Neural cell (in vitro differentiated cells): ENCODE measurements around the gene UBAP2. TPM values are rescaled to one million over a fixed set of nuclear protein-coding genes. Genes with fewer than 3 reads are reported as not detected.

Experiments
- H2AFZ ChIP-seq: fragments of 200-600, 300-800 bp; sonication (generic), shearing (Covaris generic); 2 replicates; pipeline ENCODE4 v1.6.0; 2014; ENCODE audit warnings: low read depth, mild to moderate bottlenecking, antibody characterized with exemption, low read length, moderate library complexity
- H3F3A ChIP-seq: fragments of 200-600 bp; shearing (Covaris generic); 2 replicates; pipeline ENCODE4 v1.6.1; 2016; ENCODE audit warnings: mild to moderate bottlenecking, moderate library complexity, mixed read lengths, antibody characterized with exemption, low read length; ENCODE audit not compliant: insufficient read depth, poor library complexity, severe bottlenecking
- H3K27ac ChIP-seq: fragments of 200-600, 300-800 bp; sonication (generic), shearing (Covaris generic); 2 replicates; pipeline ENCODE4 v1.5.1; 2014; ENCODE audit warnings: mild to moderate bottlenecking, low read length, moderate library complexity
- H3K27me3 ChIP-seq: fragments of 300-800, 200-600 bp; sonication (generic), shearing (Covaris generic); 2 replicates; pipeline ENCODE4 v1.6.0; 2014; ENCODE audit warnings: mild to moderate bottlenecking, low read depth, low read length, moderate library complexity; ENCODE audit not compliant: insufficient read depth
- H3K36me3 ChIP-seq: fragments of 300-800, 200-600 bp; sonication (generic), shearing (Covaris generic); 2 replicates; pipeline ENCODE4 v1.5.1; 2014; ENCODE audit warnings: mild to moderate bottlenecking, antibody characterized with exemption, low read length, moderate library complexity; ENCODE audit not compliant: insufficient read depth
- H3K4me2 ChIP-seq: fragments of 300-800, 200-600 bp; sonication (generic), shearing (Covaris generic); 2 replicates; pipeline ENCODE4 v1.6.0; 2014; ENCODE audit warnings: mild to moderate bottlenecking, low read length
- H3K4me3 ChIP-seq: fragments of 300-800, 200-600 bp; sonication (generic), shearing (Covaris generic); 2 replicates; pipeline ENCODE4 v1.5.1; 2014; ENCODE audit warnings: mild to moderate bottlenecking, low read length, moderate library complexity
- H3K79me2 ChIP-seq: fragments of 200-600 bp; shearing (Covaris generic); replicated peaks from 2 replicates; pipeline ENCODE4 v1.6.0; 2014; ENCODE audit warnings: mild to moderate bottlenecking, low read length, moderate library complexity; ENCODE audit not compliant: insufficient read depth
- H3K9ac ChIP-seq: fragments of 300-800, 200-600 bp; sonication (generic), shearing (Covaris generic); 2 replicates; pipeline ENCODE4 v1.6.1; 2016; ENCODE audit warnings: mild to moderate bottlenecking, low read length, mixed read lengths
- H3K9me2 ChIP-seq: fragments of 200-600 bp; shearing (Covaris generic); 2 replicates; pipeline ENCODE4 v1.6.1; 2016; ENCODE audit warnings: mild to moderate bottlenecking, low read length, mixed read lengths; ENCODE audit not compliant: insufficient read depth
- H3K9me3 ChIP-seq: fragments of 200-600, 300-800 bp; sonication (generic), shearing (Covaris generic); 2 replicates; pipeline ENCODE4 v1.6.1; 2016; ENCODE audit warnings: mild to moderate bottlenecking, mixed run types, low read length, moderate library complexity, mixed read lengths
- H4K20me1 ChIP-seq: fragments of 200-600 bp; shearing (Covaris generic); 2 replicates; pipeline ENCODE4 v1.6.1; 2016; ENCODE audit warnings: mild to moderate bottlenecking, mixed run types; ENCODE audit not compliant: insufficient read depth
- EP300 ChIP-seq: fragments of 450-650 bp; conservative IDR thresholded peaks from 2 replicates; pipeline ENCODE4 v1.6.1; 2014; ENCODE audit warnings: antibody characterized with exemption, mild to moderate bottlenecking, moderate library complexity; ENCODE audit not compliant: poor library complexity, severe bottlenecking
- EZH2 ChIP-seq: fragments of 200-600, 300-800 bp; shearing (Covaris generic), sonication (generic); IDR thresholded peaks from 2 replicates; pipeline ENCODE4 v1.6.1; 2014; ENCODE audit warnings: antibody characterized with exemption, low read length, borderline replicate concordance, mild to moderate bottlenecking; ENCODE audit not compliant: insufficient read depth, poor library complexity, severe bottlenecking
- MXI1 ChIP-seq: fragments of 450-650 bp; conservative IDR thresholded peaks from 2 replicates; pipeline ENCODE4 v1.6.1; 2014; ENCODE audit warnings: antibody characterized with exemption, mild to moderate bottlenecking; ENCODE audit not compliant: poor library complexity, severe bottlenecking
- POLR2AphosphoS5 ChIP-seq: IDR thresholded peaks from 2 replicates; pipeline ENCODE4 v1.6.1; 2012
- RAD21 ChIP-seq: fragments of 450-650 bp; conservative IDR thresholded peaks from 2 replicates; pipeline ENCODE4 v1.6.1; 2014; ENCODE audit warnings: antibody characterized with exemption, mild to moderate bottlenecking, moderate library complexity
- SMC3 ChIP-seq: fragments of 450-650 bp; conservative IDR thresholded peaks from 2 replicates; pipeline ENCODE4 v1.6.1; 2014; ENCODE audit warnings: antibody characterized with exemption, mild to moderate bottlenecking, moderate library complexity; ENCODE audit not compliant: poor library complexity
- TAF1 ChIP-seq: IDR thresholded peaks from 2 replicates; pipeline ENCODE4 v1.6.1; 2012; ENCODE audit warnings: low read depth
- polyA plus RNA-seq: library from polyadenylated mRNA; depleted of rRNA; stranded (reverse); fragments of >200 nt; gene quantifications from 2 replicates; pipeline ENCODE4 v1.2.3, GENCODE V29; 2014
- TF ChIP-seq, protein P1 (sequence below): IDR thresholded peaks from 2 replicates; pipeline ENCODE4 v1.6.1; 2012; ENCODE audit warnings: borderline replicate concordance
- TF ChIP-seq, protein P2 (sequence below): fragments of 450-650 bp; IDR thresholded peaks from 2 replicates; pipeline ENCODE4 v1.5.1; 2014; ENCODE audit warnings: antibody characterized with exemption, mild to moderate bottlenecking, moderate library complexity; ENCODE audit not compliant: poor library complexity, severe bottlenecking

The UBAP2 gene
- polyA plus RNA-seq, 1 donor from 2014 or later: 9.2 TPM

DNA sequence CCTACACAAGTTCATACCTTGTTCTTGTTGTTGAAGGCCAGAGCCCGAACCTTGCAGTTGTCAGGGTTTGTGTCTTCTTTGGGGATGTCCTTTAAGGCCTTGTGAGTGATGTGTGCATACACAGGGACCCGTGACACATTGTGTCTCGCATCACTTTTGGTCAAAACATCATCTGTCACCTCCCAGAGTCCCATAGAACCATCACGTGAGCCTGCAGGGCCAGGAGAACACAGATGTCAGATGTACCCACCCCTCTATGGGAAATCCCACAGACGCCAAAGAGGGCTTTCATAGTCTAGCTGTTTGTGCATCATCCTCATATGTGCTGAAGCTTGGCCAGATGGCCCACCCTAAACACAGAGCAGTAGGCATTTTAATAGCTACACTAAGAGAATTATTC is 49.6 kb upstream of the UBAP2 start:
- Histone ChIP-seq H2AFZ (no peak overlapping the region), H3K36me3 (no peaks in the 10 kb centered on the region), H3K4me2 (no peak overlapping the region), H3K79me2 (no peaks in the 10 kb centered on the region), H3K27me3 (no peaks in the 10 kb centered on the region), H3K9me2 (no peaks in the 10 kb centered on the region), H3K9ac (no peak overlapping the region), H3K4me3 (no peak overlapping the region), H4K20me1 (no peaks in the 10 kb centered on the region), H3F3A (no peaks in the 10 kb centered on the region), H3K27ac (no peak overlapping the region), H3K9me3 (no peaks in the 10 kb centered on the region)
- no peak for TF ChIP-seq EZH2
- no peak for TF ChIP-seq TAF1
- no peak for TF ChIP-seq EP300
- TF ChIP-seq RAD21: no peak
- no peak for TF ChIP-seq POLR2AphosphoS5
- TF ChIP-seq MXI1: no peak
- TF ChIP-seq, protein P1, sequence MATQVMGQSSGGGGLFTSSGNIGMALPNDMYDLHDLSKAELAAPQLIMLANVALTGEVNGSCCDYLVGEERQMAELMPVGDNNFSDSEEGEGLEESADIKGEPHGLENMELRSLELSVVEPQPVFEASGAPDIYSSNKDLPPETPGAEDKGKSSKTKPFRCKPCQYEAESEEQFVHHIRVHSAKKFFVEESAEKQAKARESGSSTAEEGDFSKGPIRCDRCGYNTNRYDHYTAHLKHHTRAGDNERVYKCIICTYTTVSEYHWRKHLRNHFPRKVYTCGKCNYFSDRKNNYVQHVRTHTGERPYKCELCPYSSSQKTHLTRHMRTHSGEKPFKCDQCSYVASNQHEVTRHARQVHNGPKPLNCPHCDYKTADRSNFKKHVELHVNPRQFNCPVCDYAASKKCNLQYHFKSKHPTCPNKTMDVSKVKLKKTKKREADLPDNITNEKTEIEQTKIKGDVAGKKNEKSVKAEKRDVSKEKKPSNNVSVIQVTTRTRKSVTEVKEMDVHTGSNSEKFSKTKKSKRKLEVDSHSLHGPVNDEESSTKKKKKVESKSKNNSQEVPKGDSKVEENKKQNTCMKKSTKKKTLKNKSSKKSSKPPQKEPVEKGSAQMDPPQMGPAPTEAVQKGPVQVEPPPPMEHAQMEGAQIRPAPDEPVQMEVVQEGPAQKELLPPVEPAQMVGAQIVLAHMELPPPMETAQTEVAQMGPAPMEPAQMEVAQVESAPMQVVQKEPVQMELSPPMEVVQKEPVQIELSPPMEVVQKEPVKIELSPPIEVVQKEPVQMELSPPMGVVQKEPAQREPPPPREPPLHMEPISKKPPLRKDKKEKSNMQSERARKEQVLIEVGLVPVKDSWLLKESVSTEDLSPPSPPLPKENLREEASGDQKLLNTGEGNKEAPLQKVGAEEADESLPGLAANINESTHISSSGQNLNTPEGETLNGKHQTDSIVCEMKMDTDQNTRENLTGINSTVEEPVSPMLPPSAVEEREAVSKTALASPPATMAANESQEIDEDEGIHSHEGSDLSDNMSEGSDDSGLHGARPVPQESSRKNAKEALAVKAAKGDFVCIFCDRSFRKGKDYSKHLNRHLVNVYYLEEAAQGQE: no peak
- TF ChIP-seq SMC3: no peak
- TF ChIP-seq, protein P2, sequence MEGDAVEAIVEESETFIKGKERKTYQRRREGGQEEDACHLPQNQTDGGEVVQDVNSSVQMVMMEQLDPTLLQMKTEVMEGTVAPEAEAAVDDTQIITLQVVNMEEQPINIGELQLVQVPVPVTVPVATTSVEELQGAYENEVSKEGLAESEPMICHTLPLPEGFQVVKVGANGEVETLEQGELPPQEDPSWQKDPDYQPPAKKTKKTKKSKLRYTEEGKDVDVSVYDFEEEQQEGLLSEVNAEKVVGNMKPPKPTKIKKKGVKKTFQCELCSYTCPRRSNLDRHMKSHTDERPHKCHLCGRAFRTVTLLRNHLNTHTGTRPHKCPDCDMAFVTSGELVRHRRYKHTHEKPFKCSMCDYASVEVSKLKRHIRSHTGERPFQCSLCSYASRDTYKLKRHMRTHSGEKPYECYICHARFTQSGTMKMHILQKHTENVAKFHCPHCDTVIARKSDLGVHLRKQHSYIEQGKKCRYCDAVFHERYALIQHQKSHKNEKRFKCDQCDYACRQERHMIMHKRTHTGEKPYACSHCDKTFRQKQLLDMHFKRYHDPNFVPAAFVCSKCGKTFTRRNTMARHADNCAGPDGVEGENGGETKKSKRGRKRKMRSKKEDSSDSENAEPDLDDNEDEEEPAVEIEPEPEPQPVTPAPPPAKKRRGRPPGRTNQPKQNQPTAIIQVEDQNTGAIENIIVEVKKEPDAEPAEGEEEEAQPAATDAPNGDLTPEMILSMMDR: no peak

DNA sequence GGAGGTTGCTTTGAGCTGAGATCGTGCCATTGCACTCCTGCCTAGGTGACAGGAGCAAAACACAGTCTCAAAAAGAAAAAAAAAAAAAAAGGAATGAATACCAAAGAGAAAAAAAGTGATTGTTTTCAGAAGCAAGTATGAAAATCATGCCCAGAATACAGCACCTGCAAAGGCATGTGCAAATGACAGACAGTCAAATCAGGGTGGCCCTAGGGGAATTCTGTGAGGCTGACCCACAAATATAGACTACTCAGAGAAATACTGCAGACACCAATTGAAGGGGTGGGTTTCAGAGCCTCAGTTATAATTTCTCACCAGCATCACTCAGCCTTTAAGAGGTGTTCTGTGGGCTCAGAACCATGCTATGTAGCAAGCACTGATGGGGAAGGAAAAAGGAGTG is 49.2 kb upstream of the UBAP2 start:
- no peak overlapping the region for H3K4me3 ChIP-seq
- H3K27ac ChIP-seq: no peak overlapping the region
- H4K20me1 ChIP-seq: no peaks in the 10 kb centered on the region
- no peaks in the 10 kb centered on the region for H3F3A ChIP-seq
- H3K79me2 ChIP-seq: no peaks in the 10 kb centered on the region
- H3K9ac ChIP-seq: no peak overlapping the region
- H3K9me2 ChIP-seq: no peaks in the 10 kb centered on the region
- H3K36me3 ChIP-seq: no peaks in the 10 kb centered on the region
- no peak overlapping the region for H3K4me2 ChIP-seq
- TF ChIP-seq SMC3 (no peak), TAF1 (no peak), RAD21 (no peak), POLR2AphosphoS5 (no peak)
- H3K9me3 ChIP-seq: no peaks in the 10 kb centered on the region
- H2AFZ ChIP-seq: no peak overlapping the region
- no peaks in the 10 kb centered on the region for H3K27me3 ChIP-seq

DNA sequence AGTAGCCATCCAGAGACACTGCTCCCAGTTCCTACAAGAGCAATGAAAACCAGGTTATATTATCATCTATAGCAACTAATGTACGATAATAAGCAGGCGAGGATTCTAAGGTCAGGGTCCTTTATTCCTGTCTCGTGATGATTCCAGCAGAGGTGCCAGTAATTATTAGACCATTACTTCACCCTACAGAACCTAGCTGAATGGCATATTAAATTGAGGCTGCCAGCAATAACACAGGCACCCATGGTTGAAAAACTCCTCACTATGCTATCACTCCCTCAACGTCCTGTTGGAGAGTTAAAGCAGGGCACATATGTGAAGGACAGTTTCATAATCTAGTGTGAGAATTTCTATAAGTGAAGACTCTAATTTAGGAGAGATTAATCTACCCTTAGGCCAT is 48.1 kb upstream of the UBAP2 start:
- Histone ChIP-seq H3K27ac (no peak overlapping the region), H3K36me3 (no peaks in the 10 kb centered on the region), H3K9me2 (no peaks in the 10 kb centered on the region), H3K79me2 (no peaks in the 10 kb centered on the region), H4K20me1 (no peaks in the 10 kb centered on the region), H3F3A (no peaks in the 10 kb centered on the region), H3K4me2 (no peak overlapping the region), H3K4me3 (no peak overlapping the region), H3K27me3 (no peaks in the 10 kb centered on the region), H3K9me3 (no peaks in the 10 kb centered on the region), H2AFZ (no peak overlapping the region), H3K9ac (no peak overlapping the region)
- TF ChIP-seq EZH2 (no peak), POLR2AphosphoS5 (no peak), TAF1 (no peak), SMC3 (no peak), RAD21 (no peak), EP300 (no peak), MXI1 (no peak)
- TF ChIP-seq, protein P1: no peak
- TF ChIP-seq, protein P2: no peak
